Neural crest cell (in vitro differentiated cells): ENCODE data around the gene APBB2. TPM values are rescaled to one million over a fixed set of nuclear protein-coding genes. Genes with fewer than 3 reads are reported as not detected.

Source experiments
- DNase-seq: peaks from one replicate; pipeline ENCODE4 v3.0.0; 2021; ENCODE audit warnings: low read depth, mixed read lengths, low spot score
- H3K27ac Mint-ChIP-seq: one replicate; pipeline ENCODE4 v1.8.0; 2021; ENCODE audit warnings: mild to moderate bottlenecking, mixed read lengths; ENCODE audit not compliant: unreplicated experiment
- H3K27me3 Mint-ChIP-seq: 2 replicates; pipeline ENCODE4 v1.8.0; 2021; ENCODE audit warnings: low read depth, mild to moderate bottlenecking, mixed read lengths
- H3K36me3 Mint-ChIP-seq: 2 replicates; pipeline ENCODE4 v1.8.0; 2021; ENCODE audit warnings: low read depth, mild to moderate bottlenecking, mixed read lengths
- H3K4me1 Mint-ChIP-seq: 2 replicates; pipeline ENCODE4 v1.8.0; 2021; ENCODE audit warnings: mixed read lengths
- H3K4me3 Mint-ChIP-seq: one replicate; pipeline ENCODE4 v1.8.0; 2021; ENCODE audit warnings: mild to moderate bottlenecking, mixed read lengths
- H3K9me3 Mint-ChIP-seq: 2 replicates; pipeline ENCODE4 v1.8.0; 2021; ENCODE audit warnings: mixed read lengths
- CTCF ChIP-seq: fragments of 200-600 bp; sonication (generic); conservative IDR thresholded peaks from 2 replicates; pipeline ENCODE4 v1.5.0; 2021; ENCODE audit warnings: antibody characterized with exemption, mild to moderate bottlenecking
- total RNA-seq: library from RNA; stranded (reverse); gene quantifications from 2 replicates; pipeline ENCODE4 v1.2.1, GENCODE V29; 2021

Gene APBB2
- total RNA-seq, 1 donor from 2014 or later, result 68.5 TPM

- no peaks in the 10 kb centered on the region for H3K9me3 Mint-ChIP-seq
These were observed 7.7 kb upstream of the APBB2 start for GRCh38 chr4:41221850-41222645.

GRCh38 chr4:41219421-41219950, 5.1 kb upstream of the APBB2 start:
- Mint-ChIP-seq H3K27ac (no peak overlapping the region), H3K9me3 (no peaks in the 10 kb centered on the region)

More at GRCh38 chr4:41221850-41222645, 7.7 kb upstream of the APBB2 start:
- DNase-seq, result no peak
- Mint-ChIP-seq H3K4me3 (no peak overlapping the region), H3K27ac (no peak overlapping the region), H3K4me1 (peaks cover 5% of the 10 kb centered on the region), H3K27me3 (no peaks in the 10 kb centered on the region), H3K36me3 (no peaks in the 10 kb centered on the region)
- TF ChIP-seq CTCF, result no peak

GRCh38 chr4:41218703-41219102, 4.4 kb upstream of the APBB2 start:
- DNase-seq, result no peak
- Mint-ChIP-seq H3K4me3 (no peak overlapping the region), H3K27me3 (peaks cover under 1% of the 10 kb centered on the region), H3K36me3 (no peaks in the 10 kb centered on the region), H3K9me3 (no peaks in the 10 kb centered on the region), H3K27ac (no peak overlapping the region), H3K4me1 (peaks cover 22% of the 10 kb centered on the region)
- TF ChIP-seq CTCF, result no peak

More at GRCh38 chr4:41219421-41219950, 5.1 kb upstream of the APBB2 start:
- Mint-ChIP-seq H3K4me1 (peaks cover 21% of the 10 kb centered on the region), H3K27me3 (no peaks in the 10 kb centered on the region), H3K36me3 (no peaks in the 10 kb centered on the region), H3K4me3 (no peak overlapping the region)
- no peak for DNase-seq
- TF ChIP-seq CTCF, result no peak

GRCh38 chr4:41217374-41217773, 3.0 kb upstream of the APBB2 start:
- Mint-ChIP-seq H3K36me3 (no peaks in the 10 kb centered on the region), H3K27ac (no peak overlapping the region), H3K27me3 (peaks cover 13% of the 10 kb centered on the region), H3K9me3 (no peaks in the 10 kb centered on the region), H3K4me1 (peaks cover 35% of the 10 kb centered on the region), H3K4me3 (peak overlapping the region; percentile 89)
- TF ChIP-seq CTCF, result no peak
- no peak for DNase-seq

- H3K4me1 Mint-ChIP-seq, result peaks cover 36% of the 10 kb centered on the region
These were observed 2.6 kb upstream of the APBB2 start for GRCh38 chr4:41217020-41217333.

More at GRCh38 chr4:41217020-41217333, 2.6 kb upstream of the APBB2 start:
- H3K4me3 Mint-ChIP-seq, result peak overlapping the region; percentile 89
- peak overlapping the region; percentile 85 for H3K27ac Mint-ChIP-seq
- DNase-seq, result no peak
- no peak for TF ChIP-seq CTCF
- H3K9me3 Mint-ChIP-seq, result no peaks in the 10 kb centered on the region
- peaks cover 17% of the 10 kb centered on the region for H3K27me3 Mint-ChIP-seq
- H3K36me3 Mint-ChIP-seq, result no peaks in the 10 kb centered on the region
